Natural killer cell (primary cell): ENCODE data around the gene SH3PXD2A. TPM values are rescaled to one million over a fixed set of nuclear protein-coding genes. Genes with fewer than 3 reads are reported as not detected.

ENCODE experiments used
- ATAC-seq, 3 donors: fragments of 150-1000 bp in 2 of 3; fragments of 200-7000 bp in 1 of 3; cut with Tn5 transposase; 1 replicate in 1 of 3; 2 replicates in 2 of 3; pipeline ENCODE4 v1.10.0; 2021; ENCODE audit warnings: mild to moderate bottlenecking in 2 of 3, moderate library complexity in 2 of 3
- DNase-seq, 2 donors: peaks; one replicate each; pipeline versions ENCODE4 v3.0.0 to v3.0.0-alpha.2; 2013 to 2021; ENCODE audit warnings: mixed read lengths in 1 of 2
- H3K27ac ChIP-seq: one replicate; pipeline ENCODE4 v1.5.1; 2013; ENCODE audit warnings: mild to moderate bottlenecking, low read length
- H3K27me3 ChIP-seq: one replicate; pipeline ENCODE4 v1.6.1; 2013; ENCODE audit warnings: low read length; ENCODE audit not compliant: control insufficient read depth, insufficient read depth
- H3K36me3 ChIP-seq: one replicate; pipeline ENCODE4 v1.6.1; 2013; ENCODE audit warnings: low read length; ENCODE audit not compliant: control insufficient read depth, insufficient read depth
- H3K4me1 ChIP-seq: one replicate; pipeline ENCODE4 v1.6.1; 2013; ENCODE audit warnings: low read length; ENCODE audit not compliant: control insufficient read depth, insufficient read depth
- H3K4me3 ChIP-seq: one replicate; pipeline ENCODE4 v1.5.1; 2013; ENCODE audit warnings: low read length
- H3K9me3 ChIP-seq: one replicate; pipeline ENCODE4 v1.6.1; 2013; ENCODE audit warnings: low read length; ENCODE audit not compliant: control insufficient read depth, insufficient read depth
- H3K27ac Mint-ChIP-seq, 2 donors: one replicate each; pipeline ENCODE4 v1.8.0; 2022; ENCODE audit warnings: mild to moderate bottlenecking in 2 of 2, mixed read lengths in 2 of 2, moderate library complexity in 1 of 2
- H3K27me3 Mint-ChIP-seq, 2 donors: one replicate each; pipeline ENCODE4 v1.8.0; 2022; ENCODE audit warnings: low read depth in 2 of 2, mixed read lengths in 2 of 2
- H3K36me3 Mint-ChIP-seq: one replicate; pipeline ENCODE4 v1.8.0; 2022; ENCODE audit warnings: mixed read lengths
- H3K4me1 Mint-ChIP-seq, 2 donors: one replicate each; pipeline ENCODE4 v1.8.0; 2022; ENCODE audit warnings: mixed read lengths in 2 of 2
- H3K4me3 Mint-ChIP-seq: one replicate; pipeline ENCODE4 v1.8.0; 2022; ENCODE audit warnings: mild to moderate bottlenecking, moderate library complexity, mixed read lengths
- H3K9me3 Mint-ChIP-seq, 2 donors: one replicate each; pipeline ENCODE4 v1.8.0; 2022; ENCODE audit warnings: mixed read lengths in 2 of 2
- CTCF ChIP-seq: fragments of 200-600 bp; IDR thresholded peaks from one replicate; pipeline ENCODE4 v1.8.0; 2022; ENCODE audit warnings: antibody characterized with exemption
- WGBS: methylation state at CpG from one replicate; pipeline ENCODE4 v1.1.7; 2013; ENCODE audit warnings: missing lambda C conversion rate; ENCODE audit not compliant: insufficient coverage; 5-methylcytosine and 5-hydroxymethylcytosine counted together
- intact Hi-C: fragments of 100-400 bp; cut with micrococcal nuclease; formaldehyde crosslinking; loops from one replicate; pipeline ENCODE4 v1.14.2; 2022
- total RNA-seq, 4 donors: library from RNA; stranded (reverse); fragments of 120-200 nt in 1 of 4; gene quantifications; one replicate each; pipeline versions ENCODE4 v1.2.3 to v1.2.4, GENCODE V29; 2013 to 2022

Gene SH3PXD2A
- total RNA-seq, 3 donors from 2014 or later (not counting 1 experiment from before 2014, with no cell fraction given) = 3.3 to 7.0 (median 4.9) TPM

GRCh38 chr10:103855852-103856796, 748 bp upstream of the SH3PXD2A start:
- Mint-ChIP-seq H3K27me3 (peaks cover 37 to 38% of the 10 kb centered on the region in 2 donors), H3K27ac (no peak overlapping the region), H3K36me3 (no peaks in the 10 kb centered on the region), H3K4me3 (peak overlapping the region; percentile 62), H3K9me3 (no peaks in the 10 kb centered on the region), H3K4me1 (peaks cover 6 to 20% of the 10 kb centered on the region in 2 donors)
- no peak for ATAC-seq
- H3K36me3 ChIP-seq = no peaks in the 10 kb centered on the region
- H3K27ac ChIP-seq = no peak overlapping the region
- no peak overlapping the region for H3K4me3 ChIP-seq
- H3K4me1 ChIP-seq = peaks cover 16% of the 10 kb centered on the region
- DNase-seq = no peak
- intact Hi-C loops = no loop called here
- WGBS = 28% methylated on average over 33 of the region's 34 CpGs
- H3K27me3 ChIP-seq = peaks cover 21% of the 10 kb centered on the region
- no peak for TF ChIP-seq CTCF
- H3K9me3 ChIP-seq = no peaks in the 10 kb centered on the region

- TF ChIP-seq CTCF = no peak
- intact Hi-C loops = no loop called here
- H3K9me3 Mint-ChIP-seq = no peaks in the 10 kb centered on the region
- H3K9me3 ChIP-seq = no peaks in the 10 kb centered on the region
- H3K36me3 Mint-ChIP-seq = no peaks in the 10 kb centered on the region
- ATAC-seq (peak in 2 of 3 donors; percentile 31 to 56), DNase-seq (peak in 1 of 2 donors; percentile 34)
- H3K4me1 ChIP-seq = peaks cover 16% of the 10 kb centered on the region
- WGBS = 1% methylated on average over 52 of the region's 53 CpGs
- H3K4me3 Mint-ChIP-seq = peak overlapping the region; percentile 86
- no peak overlapping the region for H3K27ac Mint-ChIP-seq
- peaks cover 43 to 44% of the 10 kb centered on the region in 2 donors for H3K27me3 Mint-ChIP-seq
- peaks cover 6 to 20% of the 10 kb centered on the region in 2 donors for H3K4me1 Mint-ChIP-seq
- peaks cover 21% of the 10 kb centered on the region for H3K27me3 ChIP-seq
- H3K36me3 ChIP-seq = no peaks in the 10 kb centered on the region
- no peak overlapping the region for H3K4me3 ChIP-seq
- H3K27ac ChIP-seq = no peak overlapping the region
These were observed 537 bp downstream of the SH3PXD2A start for GRCh38 chr10:103854686-103855391.

GRCh38 chr10:103854265-103854685, 1.1 kb downstream of the SH3PXD2A start:
- Histone ChIP-seq H3K27me3 (peaks cover 21% of the 10 kb centered on the region), H3K4me3 (no peak overlapping the region), H3K27ac (no peak overlapping the region), H3K9me3 (no peaks in the 10 kb centered on the region), H3K4me1 (peaks cover 16% of the 10 kb centered on the region), H3K36me3 (no peaks in the 10 kb centered on the region)
- intact Hi-C loops = no loop called here
- ATAC-seq (no peak), DNase-seq (no peak)
- no peaks in the 10 kb centered on the region for H3K9me3 Mint-ChIP-seq
- H3K4me1 Mint-ChIP-seq = peaks cover 6 to 16% of the 10 kb centered on the region in 2 donors
- no peak overlapping the region for H3K27ac Mint-ChIP-seq
- H3K27me3 Mint-ChIP-seq = peaks cover 44 to 48% of the 10 kb centered on the region in 2 donors
- H3K4me3 Mint-ChIP-seq = peak overlapping the region; percentile 86
- TF ChIP-seq CTCF = no peak
- 7% methylated on average over 11 of the region's 13 CpGs for WGBS
- H3K36me3 Mint-ChIP-seq = no peaks in the 10 kb centered on the region
